Epithelial cell of esophagus (primary cell): ENCODE measurements around the gene HNRNPR.

Experiments
- DNase-seq: peaks from one replicate; pipeline ENCODE4 v3.0.0; 2010; ENCODE audit warnings: low read depth
- H3K4me3 ChIP-seq: 2 replicates; pipeline ENCODE4 v1.5.1; 2011; ENCODE audit warnings: mild to moderate bottlenecking, low read length, control low read depth
- CTCF ChIP-seq: IDR thresholded peaks from 2 replicates; pipeline ENCODE4 v1.5.1; 2011; ENCODE audit warnings: low read depth, mild to moderate bottlenecking, low read length, control low read depth, inconsistent platforms; ENCODE audit not compliant: insufficient read depth; ENCODE audit errors: missing control alignments

The HNRNPR gene

GRCh38 chr1:23288671-23289070 is 55.4 kb downstream of the HNRNPR start:
- H3K4me3 ChIP-seq, result no peak overlapping the region
- TF ChIP-seq CTCF, result no peak
- DNase-seq, result no peak

- no peak for TF ChIP-seq CTCF
- DNase-seq, result no peak
- H3K4me3 ChIP-seq, result no peak overlapping the region
These were observed 55.9 kb downstream of the HNRNPR start for GRCh38 chr1:23288201-23288600.

DNA sequence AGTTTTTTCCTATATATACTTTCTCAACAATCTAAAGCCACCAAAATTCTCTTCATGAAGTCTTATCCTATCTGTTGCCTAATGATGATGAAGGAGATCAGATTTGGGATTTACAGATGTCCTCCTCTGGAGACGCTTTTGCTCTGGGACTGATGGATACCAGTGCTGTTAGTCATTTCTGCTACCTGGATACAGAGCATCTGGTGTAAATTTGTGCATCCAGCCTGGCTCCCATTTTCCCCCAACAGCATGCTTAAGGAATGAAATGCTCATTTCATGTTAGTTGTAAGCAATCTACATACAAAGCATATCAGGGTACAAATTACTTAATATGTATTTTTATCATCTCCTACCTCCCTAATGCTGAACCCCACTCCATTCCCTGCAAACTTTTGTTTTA is 57.7 kb downstream of the HNRNPR start:
- no peak overlapping the region for H3K4me3 ChIP-seq
- peak; percentile 8 for DNase-seq
- TF ChIP-seq CTCF, result no peak

DNA sequence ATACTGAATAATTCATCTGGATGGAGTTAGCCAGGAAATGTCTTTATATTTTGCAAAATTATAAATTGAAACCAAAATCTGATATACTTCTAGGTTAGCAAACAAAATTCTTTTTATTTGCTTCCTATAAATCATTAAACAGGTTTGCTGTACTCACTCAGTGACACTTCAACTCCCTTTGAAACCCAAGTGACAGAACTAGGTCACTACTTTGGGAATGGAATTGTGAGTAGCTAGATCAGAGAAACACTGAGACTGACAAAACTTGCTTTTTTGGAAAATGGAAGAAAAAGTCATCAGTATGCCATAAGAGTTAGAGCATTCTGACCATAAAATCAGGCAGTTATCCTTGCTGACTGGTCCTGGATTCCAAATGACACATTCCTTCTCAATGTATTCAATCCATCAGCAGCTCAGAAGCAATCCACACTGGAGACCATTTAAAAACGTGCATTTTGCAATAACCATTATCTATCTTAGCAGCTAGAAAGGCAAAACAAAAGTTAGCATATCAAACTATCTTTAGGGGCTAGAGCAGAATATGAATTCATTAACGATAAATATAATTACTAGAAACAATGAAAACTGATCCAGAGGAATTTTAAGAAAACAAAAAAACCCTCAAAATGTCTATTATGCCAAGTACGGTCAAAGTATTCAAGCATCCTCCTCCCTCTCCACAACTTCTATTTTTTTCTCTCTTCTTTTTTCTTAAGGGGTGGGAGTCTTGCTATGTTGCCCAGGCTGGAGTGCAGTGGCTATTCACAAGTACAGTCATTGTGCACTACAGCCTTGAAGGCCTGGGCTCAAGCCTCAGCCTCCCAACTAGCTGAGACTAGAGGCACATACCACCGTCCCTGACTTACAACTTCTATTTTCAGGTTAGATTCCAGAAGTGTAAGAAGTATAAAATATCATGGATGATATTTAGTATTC is 60.1 kb downstream of the HNRNPR start:
- H3K4me3 ChIP-seq, result no peak overlapping the region
- DNase-seq, result peak; percentile 39
- TF ChIP-seq CTCF, result no peak

DNA sequence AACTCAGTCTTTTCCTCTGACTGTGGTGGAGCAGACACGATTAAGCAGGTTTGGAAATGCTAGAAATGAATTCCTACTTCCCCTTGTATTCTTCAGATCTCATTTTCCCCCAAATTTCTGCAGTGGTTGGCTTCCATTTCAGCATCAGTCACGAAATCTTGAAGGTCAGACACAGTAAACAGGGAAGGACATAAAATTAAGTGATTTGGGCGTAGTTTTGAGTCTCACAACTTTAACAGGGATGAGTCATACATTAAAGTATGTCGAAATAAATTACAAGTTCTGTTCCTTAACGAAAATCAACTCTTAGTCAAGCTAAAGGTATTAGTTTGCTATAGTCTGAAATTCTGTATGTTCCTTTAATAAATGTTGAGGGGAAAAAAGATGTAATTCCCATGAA is 61.1 kb downstream of the HNRNPR start:
- H3K4me3 ChIP-seq, result no peak overlapping the region
- peak; percentile 70 for DNase-seq
- TF ChIP-seq CTCF, result no peak

- H3K4me3 ChIP-seq, result no peak overlapping the region
- no peak for TF ChIP-seq CTCF
- DNase-seq, result peak; percentile 16
These were observed 65.4 kb downstream of the HNRNPR start for GRCh38 chr1:23278717-23279116.

- no peak for TF ChIP-seq CTCF
- no peak overlapping the region for H3K4me3 ChIP-seq
- DNase-seq, result no peak
These were observed 67.6 kb downstream of the HNRNPR start for GRCh38 chr1:23276531-23276930.
